Body of pancreas (tissue), 4 donors: ENCODE measurements around the gene GNAS-AS1. TPM values are rescaled to one million over a fixed set of nuclear protein-coding genes. Genes with fewer than 3 reads are reported as not detected.

ENCODE experiments used
- ATAC-seq: fragments of 150-250 bp; one replicate; pipeline ENCODE4 v1.9.1; 2016
- DNase-seq, 4 donors: peaks; one replicate each; pipeline ENCODE4 v3.0.0-alpha.2; 2019
- H3K27ac ChIP-seq, 4 donors: fragments of 200-600 bp; sonication (generic); 1 replicate in 3 of 4; 2 replicates in 1 of 4; pipeline versions ENCODE4 v1.5.1 to v1.6.1; 2016 to 2019; ENCODE audit warnings: mild to moderate bottlenecking in 1 of 4, mixed read lengths in 1 of 4, moderate library complexity in 1 of 4
- H3K27me3 ChIP-seq, 2 donors: fragments of 200-600 bp; sonication (generic); one replicate each; pipeline ENCODE4 v1.6.0; 2016; ENCODE audit warnings: mild to moderate bottlenecking in 1 of 2
- H3K36me3 ChIP-seq, 2 donors: fragments of 200-600 bp; sonication (generic); replicated peaks in 1 of 2; 2 replicates each; pipeline ENCODE4 v1.5.1; 2016; ENCODE audit warnings: low read depth in 2 of 2; ENCODE audit not compliant: insufficient read depth in 1 of 2
- H3K4me1 ChIP-seq: fragments of 200-600 bp; sonication (generic); one replicate; pipeline ENCODE4 v1.6.0; 2016
- H3K4me3 ChIP-seq, 2 donors: fragments of 200-600 bp; sonication (generic); 1 replicate in 1 of 2; 2 replicates in 1 of 2; pipeline ENCODE4 v1.5.1; 2016 to 2019
- H3K9me3 ChIP-seq, 3 donors: fragments of 200-600 bp; sonication (generic); 1 replicate in 2 of 3; 2 replicates in 1 of 3; pipeline ENCODE4 v1.5.1; 2016
- CTCF ChIP-seq, 7 experiments: fragments of 450-650 bp in 4 of 7; fragments of 200-600 bp in 3 of 7; sonication (generic) in 3 of 7; IDR thresholded peaks; one replicate each; pipeline ENCODE4 v1.5.1; 2016 to 2019; ENCODE audit warnings: antibody characterized with exemption in 7 of 7
- POLR2A ChIP-seq, 3 donors: fragments of 450-650 bp; IDR thresholded peaks; one replicate each; pipeline ENCODE4 v1.6.1; 2016; ENCODE audit warnings: antibody characterized with exemption in 3 of 3, mild to moderate bottlenecking in 2 of 3
- WGBS, 2 donors: methylation state at CpG; one replicate each; pipeline ENCODE4 v1.1.5; 2017; 5-methylcytosine and 5-hydroxymethylcytosine counted together
- intact Hi-C: fragments of 100-400 bp; cut with DNase I; formaldehyde crosslinking; loops from one replicate; pipeline ENCODE4 v1.15.1; 2023
- total RNA-seq, 2 donors: library from RNA; depleted of rRNA; stranded (reverse); fragments of >200 nt; gene quantifications; one replicate each; pipeline ENCODE4 v1.1.0, GENCODE V29; 2016

The GNAS-AS1 gene
- total RNA-seq, 2 donors from 2014 or later: 1.0 to 3.0 TPM

GRCh38 chr20:58870293-58871014 lies 19.8 kb upstream of the GNAS-AS1 start:
- DNase-seq: peak; percentile 79 to 85 (median 84)
- no peaks in the 10 kb centered on the region for H3K9me3 ChIP-seq
- ATAC-seq: peak; percentile 93
- no peak overlapping the region for H3K27ac ChIP-seq
- H3K36me3 ChIP-seq: no peaks in the 10 kb centered on the region
- no peaks in the 10 kb centered on the region for H3K4me1 ChIP-seq
- intact Hi-C loops: loop anchor here (5.0 kb wide), 1 partner anchor 347 kb away; no protein-coding TSS in a partner anchor
- TF ChIP-seq CTCF (IDR thresholded peaks at IDR 0.05): peak; percentile 75 to 91 (median 85)
- TF ChIP-seq POLR2A (IDR thresholded peaks at IDR 0.05): no peak
- no peaks in the 10 kb centered on the region for H3K27me3 ChIP-seq
- no peak overlapping the region for H3K4me3 ChIP-seq
- WGBS, 2 donors: 49 to 53% methylated on average over 7 of the region's 7 CpGs

GRCh38 chr20:58869662-58870227 lies 19.0 kb upstream of the GNAS-AS1 start:
- intact Hi-C loops: loop anchor here (5.0 to 10.0 kb wide), 3 partner anchors 348 to 575 kb away; no protein-coding TSS in a partner anchor
- DNase-seq (no peak), ATAC-seq (no peak)
- H3K27me3 ChIP-seq: no peaks in the 10 kb centered on the region
- no peaks in the 10 kb centered on the region for H3K9me3 ChIP-seq
- H3K4me1 ChIP-seq: no peaks in the 10 kb centered on the region
- no peak for TF ChIP-seq POLR2A (IDR thresholded peaks at IDR 0.05)
- no peak for TF ChIP-seq CTCF (IDR thresholded peaks at IDR 0.05)
- no peak overlapping the region for H3K4me3 ChIP-seq
- H3K36me3 ChIP-seq: no peaks in the 10 kb centered on the region
- 63 to 68% methylated on average over 7 of the region's 7 CpGs for WGBS, 2 donors
- H3K27ac ChIP-seq: no peak overlapping the region

GRCh38 chr20:58868795-58869194 lies 18.1 kb upstream of the GNAS-AS1 start:
- intact Hi-C loops: loop anchor here (10.0 kb wide), 2 partner anchors 536 to 576 kb away; no protein-coding TSS in a partner anchor

GRCh38 chr20:58867211-58867610 lies 16.5 kb upstream of the GNAS-AS1 start:
- Histone ChIP-seq H3K4me3 (no peak overlapping the region), H3K36me3 (no peaks in the 10 kb centered on the region), H3K27ac (no peak overlapping the region), H3K27me3 (no peaks in the 10 kb centered on the region), H3K9me3 (no peaks in the 10 kb centered on the region), H3K4me1 (no peaks in the 10 kb centered on the region)
- no peak for TF ChIP-seq CTCF (IDR thresholded peaks at IDR 0.05)
- TF ChIP-seq POLR2A (IDR thresholded peaks at IDR 0.05): no peak
- ATAC-seq (peak; percentile 20), DNase-seq (peak in 1 of 4 donors; percentile 28)
- WGBS, 2 donors: 58 to 75% methylated on average over 5 of the region's 5 CpGs
- intact Hi-C loops: loop anchor here (10.0 kb wide), 2 partner anchors 538 to 578 kb away; no protein-coding TSS in a partner anchor

More at GRCh38 chr20:58868795-58869194, 18.1 kb upstream of the GNAS-AS1 start:
- DNase-seq: no peak
- TF ChIP-seq CTCF (IDR thresholded peaks at IDR 0.05): no peak
- no peak for TF ChIP-seq POLR2A (IDR thresholded peaks at IDR 0.05)
- H3K36me3 ChIP-seq: no peaks in the 10 kb centered on the region
- no peaks in the 10 kb centered on the region for H3K4me1 ChIP-seq
- no peak for ATAC-seq
- H3K4me3 ChIP-seq: no peak overlapping the region
- H3K9me3 ChIP-seq: no peaks in the 10 kb centered on the region
- WGBS, 2 donors: 54 to 55% methylated on average over 14 of the region's 14 CpGs
- H3K27ac ChIP-seq: no peak overlapping the region
- H3K27me3 ChIP-seq: no peaks in the 10 kb centered on the region
